Measurements from ENCODE around the gene DIRAS2.
"Not testable (repeated sequence)": the region's sequence is repeated elsewhere in the genome, so short reads cannot be mapped to it uniquely, and the experiment has no call there.

Gene DIRAS2, protein sequence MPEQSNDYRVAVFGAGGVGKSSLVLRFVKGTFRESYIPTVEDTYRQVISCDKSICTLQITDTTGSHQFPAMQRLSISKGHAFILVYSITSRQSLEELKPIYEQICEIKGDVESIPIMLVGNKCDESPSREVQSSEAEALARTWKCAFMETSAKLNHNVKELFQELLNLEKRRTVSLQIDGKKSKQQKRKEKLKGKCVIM

DNA sequence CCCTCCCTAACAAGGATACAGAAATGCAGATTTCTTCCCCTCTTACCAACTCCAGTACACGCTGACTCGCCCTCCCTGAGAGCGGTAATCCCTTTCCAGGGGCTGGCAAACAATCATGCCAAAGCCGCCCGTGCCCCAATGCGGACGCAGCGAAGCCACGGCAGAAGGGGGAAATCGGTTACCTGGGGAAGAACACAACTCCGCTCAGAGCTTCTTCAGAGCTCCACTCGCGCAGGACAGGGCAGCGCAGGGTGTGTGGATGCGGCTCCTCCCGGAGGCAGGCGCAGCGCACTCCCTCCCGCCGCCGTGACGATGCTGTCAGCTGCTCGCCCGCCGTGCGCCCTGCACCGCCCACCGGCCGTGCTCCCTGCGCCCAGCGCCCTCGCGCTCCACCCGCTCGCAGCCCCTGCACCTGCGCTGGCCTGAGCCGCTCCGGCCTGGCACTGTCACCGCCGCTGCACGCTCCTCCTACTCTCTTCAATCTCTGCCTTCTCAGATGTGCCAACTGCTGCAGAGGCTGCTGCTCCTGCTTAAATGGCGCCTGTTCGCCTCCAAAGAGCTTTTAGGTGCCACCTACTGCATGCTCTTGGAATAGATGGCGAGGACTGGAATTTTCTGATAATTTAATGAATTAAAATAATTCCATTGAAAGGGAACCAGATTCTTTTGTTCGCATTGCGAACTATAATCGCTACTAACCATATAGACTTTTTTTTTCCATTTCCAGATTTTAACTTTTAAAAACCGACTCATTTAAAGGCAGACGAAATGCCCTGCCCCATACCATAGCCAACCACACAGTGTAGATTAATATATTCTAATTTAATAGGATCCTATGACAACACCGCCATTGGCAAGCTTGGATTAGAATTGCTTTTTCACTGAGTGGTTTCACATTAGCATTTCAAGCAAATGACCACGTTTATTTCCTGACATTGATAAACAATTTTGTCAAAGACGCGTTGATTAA lies at the start of gene DIRAS2:
TSS of gene DIRAS2 (minus strand) at position 255 of the 970 bp plus-strand sequence. CDS start 28,997 bp downstream, outside the sequence.
- peak within 1 kb of the TSS; percentile 64 for H3K4me3 Mint-ChIP-seq
- peaks cover 37% of the 10 kb centered on the region for H3K27me3 Mint-ChIP-seq
- H3K4me1 Mint-ChIP-seq (ENCODE audit: low read depth) = peaks cover 10% of the 10 kb centered on the region
- no peak within 1 kb of the TSS for H3K27ac Mint-ChIP-seq
- H3K9me3 Mint-ChIP-seq (ENCODE audit: low read depth) = no peaks in the 10 kb centered on the region
- no peaks in the 10 kb centered on the region for H3K36me3 Mint-ChIP-seq

DNA sequence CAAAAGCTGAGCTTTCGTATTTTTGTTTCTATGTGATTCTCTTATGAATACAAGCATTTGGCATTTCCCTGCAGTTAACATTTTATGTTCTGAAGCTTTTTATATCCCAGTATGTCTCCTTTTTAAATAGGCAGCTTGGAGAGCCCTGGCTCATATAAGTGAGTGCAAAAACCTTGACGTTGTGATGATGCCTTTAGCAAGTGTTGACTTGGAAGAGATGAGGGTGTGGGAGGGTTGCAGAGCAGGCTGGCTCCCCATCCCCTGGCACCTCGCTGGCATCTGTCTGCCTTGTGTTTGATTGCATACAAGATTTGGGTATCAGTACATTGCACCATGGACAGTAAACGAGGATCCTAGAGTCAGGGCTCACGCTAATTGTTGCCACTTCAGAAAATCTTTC lies 42.1 kb upstream of the DIRAS2 start:
- H3K27ac Mint-ChIP-seq = no peak overlapping the region
- H3K4me3 Mint-ChIP-seq = no peak overlapping the region
- no peaks in the 10 kb centered on the region for H3K4me1 Mint-ChIP-seq (ENCODE audit: low read depth)
- no peaks in the 10 kb centered on the region for H3K36me3 Mint-ChIP-seq
- peaks cover 6% of the 10 kb centered on the region for H3K9me3 Mint-ChIP-seq (ENCODE audit: low read depth)
- peaks cover 7% of the 10 kb centered on the region for H3K27me3 Mint-ChIP-seq

DNA sequence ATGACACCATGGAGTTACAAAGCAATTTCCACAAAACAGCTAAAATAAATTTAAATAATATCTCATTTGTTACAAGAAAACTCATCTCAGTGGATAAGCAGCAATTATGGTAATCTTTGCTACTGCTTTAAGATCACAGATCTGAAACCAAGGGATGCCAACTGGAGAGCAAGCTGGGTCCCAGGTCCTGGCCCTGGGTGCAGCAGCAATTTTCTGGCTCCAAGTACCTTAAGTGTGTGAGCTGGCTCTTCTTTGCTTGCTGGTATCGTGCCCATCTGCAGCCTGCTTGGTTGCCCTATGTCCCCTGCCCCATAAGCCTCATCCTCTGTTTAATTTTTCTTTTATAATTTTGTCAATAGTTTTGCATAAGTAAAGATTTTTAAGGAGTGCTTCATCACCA lies 41.5 kb upstream of the DIRAS2 start:
- Mint-ChIP-seq H3K4me1 (ENCODE audit: low read depth) (no peaks in the 10 kb centered on the region), H3K36me3 (no peaks in the 10 kb centered on the region), H3K27me3 (peaks cover 7% of the 10 kb centered on the region), H3K4me3 (no peak overlapping the region), H3K27ac (no peak overlapping the region), H3K9me3 (ENCODE audit: low read depth) (peaks cover 6% of the 10 kb centered on the region)

DNA sequence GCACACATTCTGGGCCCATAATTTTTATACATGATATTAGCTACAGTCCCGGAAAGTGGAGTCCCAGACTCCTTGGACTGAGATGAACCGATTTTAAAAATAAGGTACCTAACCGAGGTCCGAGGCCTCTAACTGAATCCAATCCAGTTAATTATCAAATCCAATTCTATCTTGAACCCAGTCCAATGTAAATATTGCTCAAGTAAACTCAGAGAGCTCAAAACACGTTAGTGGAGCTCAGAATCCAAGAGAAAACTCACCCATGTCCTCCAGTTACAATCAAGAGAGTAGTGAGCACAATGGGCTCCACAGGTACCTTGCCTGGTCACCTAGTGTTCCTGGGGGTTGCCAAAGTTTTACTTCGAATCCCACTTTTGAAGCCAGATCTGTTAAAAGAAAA lies 37.9 kb upstream of the DIRAS2 start:
- no peak overlapping the region for H3K4me3 Mint-ChIP-seq
- peaks cover 5% of the 10 kb centered on the region for H3K27me3 Mint-ChIP-seq
- peak overlapping the region; percentile 22 for H3K27ac Mint-ChIP-seq
- H3K9me3 Mint-ChIP-seq (ENCODE audit: low read depth) = no peaks in the 10 kb centered on the region
- no peaks in the 10 kb centered on the region for H3K36me3 Mint-ChIP-seq
- no peaks in the 10 kb centered on the region for H3K4me1 Mint-ChIP-seq (ENCODE audit: low read depth)

DNA sequence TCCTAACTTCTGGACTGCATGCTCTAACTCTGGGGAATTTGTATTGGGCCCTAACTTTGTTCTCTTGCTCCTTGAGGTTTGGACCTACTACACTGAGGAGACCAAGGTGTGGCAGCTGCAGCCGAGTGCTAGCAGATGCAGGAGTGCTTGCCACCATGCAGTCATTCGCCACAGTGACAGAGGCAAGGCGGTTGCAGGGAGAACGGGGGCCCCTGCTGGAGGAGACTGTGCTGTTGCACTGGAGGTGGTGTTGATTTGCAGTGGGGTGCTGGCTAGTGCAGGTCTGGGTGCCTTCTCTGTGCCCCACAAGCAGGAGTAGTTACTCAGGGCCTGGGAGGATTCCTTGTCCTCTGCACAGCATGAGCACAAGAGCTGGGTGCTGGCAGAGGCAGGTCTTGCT lies 22.4 kb upstream of the DIRAS2 start:
- no peaks in the 10 kb centered on the region for H3K36me3 Mint-ChIP-seq
- H3K27ac Mint-ChIP-seq = no peak overlapping the region
- H3K4me3 Mint-ChIP-seq = no peak overlapping the region
- peaks cover 22% of the 10 kb centered on the region for H3K27me3 Mint-ChIP-seq
- H3K9me3 Mint-ChIP-seq (ENCODE audit: low read depth) = peaks cover 5% of the 10 kb centered on the region
- no peaks in the 10 kb centered on the region for H3K4me1 Mint-ChIP-seq (ENCODE audit: low read depth)

DNA sequence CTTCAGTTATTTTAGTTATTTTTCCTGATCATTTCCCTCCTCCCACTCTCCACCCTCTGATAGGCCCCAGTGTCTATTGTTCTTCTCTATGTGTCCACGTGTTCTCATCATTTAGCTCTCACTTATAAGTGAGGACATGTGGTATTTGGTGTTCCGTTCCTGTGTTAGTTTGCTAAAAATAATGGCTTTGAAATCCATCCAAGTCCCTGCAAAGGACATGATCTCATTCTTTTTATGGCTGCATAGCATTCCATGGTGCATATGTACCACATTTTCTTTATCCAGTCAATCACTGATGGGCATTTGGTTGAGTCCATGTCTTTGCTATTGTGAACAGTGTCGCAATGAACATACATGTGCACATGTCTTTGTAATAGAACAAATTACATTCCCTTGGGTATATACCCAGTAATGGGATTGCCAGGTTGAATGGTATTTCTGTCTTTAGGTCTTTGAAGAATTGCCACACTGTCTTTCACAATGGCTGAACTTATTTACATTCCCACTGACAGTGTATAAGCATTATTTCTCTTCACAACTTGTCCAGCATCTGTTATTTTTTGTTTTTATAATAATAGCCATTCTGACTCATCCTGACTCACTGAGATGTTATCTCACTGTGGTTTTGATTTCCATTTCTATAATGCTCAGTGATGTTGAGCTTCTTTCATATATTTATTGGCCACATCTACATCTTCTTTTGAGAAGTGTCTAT lies 17.2 kb upstream of the DIRAS2 start:
- H3K36me3 Mint-ChIP-seq = no peaks in the 10 kb centered on the region
- H3K27me3 Mint-ChIP-seq = peaks cover 16% of the 10 kb centered on the region
- H3K4me3 Mint-ChIP-seq = no peak overlapping the region
- H3K27ac Mint-ChIP-seq = no peak overlapping the region
- H3K9me3 Mint-ChIP-seq (ENCODE audit: low read depth) = peaks cover 8% of the 10 kb centered on the region
- H3K4me1 Mint-ChIP-seq (ENCODE audit: low read depth) = no peaks in the 10 kb centered on the region

DNA sequence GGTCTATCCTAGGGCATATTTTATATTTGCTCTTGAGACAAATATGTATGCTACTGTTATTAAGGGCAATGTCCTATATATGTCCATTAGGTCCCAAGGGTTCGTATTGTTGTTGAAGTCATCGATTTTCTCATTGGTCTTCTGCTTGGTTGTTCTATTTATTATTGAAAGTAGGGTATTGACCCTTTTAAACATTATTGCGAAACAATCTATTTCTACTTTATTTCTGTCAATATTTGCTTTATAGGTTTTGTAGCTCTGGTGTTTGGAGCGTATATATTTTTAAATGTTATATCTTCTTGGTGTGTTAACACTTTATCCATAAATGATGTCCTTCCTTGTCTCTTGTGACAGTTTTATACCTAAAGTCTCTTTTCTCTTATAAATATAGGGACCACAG lies 16.2 kb upstream of the DIRAS2 start:
- peaks cover 3% of the 10 kb centered on the region for H3K9me3 Mint-ChIP-seq (ENCODE audit: low read depth)
- no peak overlapping the region for H3K27ac Mint-ChIP-seq
- H3K4me3 Mint-ChIP-seq = no peak overlapping the region

DNA sequence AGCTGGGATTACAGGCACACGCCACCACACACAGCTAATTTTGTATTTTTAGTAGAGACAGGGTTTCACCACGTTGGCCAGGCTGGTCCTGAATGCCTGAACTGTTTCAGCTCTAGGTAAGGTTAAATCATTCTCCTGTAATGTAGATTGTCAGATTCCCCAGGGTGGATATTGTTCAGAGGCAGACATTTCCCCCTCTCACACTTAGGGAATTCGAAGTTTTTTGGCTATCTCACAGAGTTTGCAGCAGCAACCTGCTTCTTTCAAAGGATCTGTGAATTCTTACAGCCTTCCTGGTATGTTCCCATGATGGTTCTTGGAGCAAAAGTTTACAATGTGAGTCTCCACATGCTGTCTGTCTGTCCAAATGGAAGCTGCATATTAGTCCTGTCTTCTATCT lies 15.6 kb upstream of the DIRAS2 start:
- Mint-ChIP-seq H3K36me3 (no peaks in the 10 kb centered on the region), H3K9me3 (ENCODE audit: low read depth) (peaks cover 3% of the 10 kb centered on the region), H3K27me3 (peaks cover 11% of the 10 kb centered on the region), H3K4me1 (ENCODE audit: low read depth) (no peaks in the 10 kb centered on the region), H3K4me3 (no peak overlapping the region), H3K27ac (no peak overlapping the region)

More for the DNA sequence above, 16.2 kb upstream of the DIRAS2 start:
- Mint-ChIP-seq H3K27me3 (peaks cover 13% of the 10 kb centered on the region), H3K36me3 (no peaks in the 10 kb centered on the region), H3K4me1 (ENCODE audit: low read depth) (no peaks in the 10 kb centered on the region)

DNA sequence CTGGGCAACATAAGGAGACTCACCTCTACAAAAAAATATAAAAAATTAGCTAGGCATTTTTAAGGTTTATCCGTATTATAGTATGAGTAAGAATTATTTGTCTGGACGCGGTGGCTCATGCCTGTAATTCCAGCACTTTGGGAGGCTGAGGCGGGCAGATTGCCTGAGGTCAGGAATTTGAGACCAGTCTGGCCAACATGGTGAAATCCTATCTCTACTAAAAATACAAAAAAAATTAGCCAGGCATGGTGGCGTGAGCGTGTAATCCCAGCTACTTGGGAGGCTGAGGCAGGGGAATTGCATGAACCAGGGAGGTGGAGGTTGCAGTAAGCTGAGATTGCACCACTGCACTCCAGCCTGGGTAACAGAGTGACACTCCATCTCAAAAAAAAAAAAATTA lies 14.3 kb upstream of the DIRAS2 start:
- not testable (repeated sequence) for H3K27ac Mint-ChIP-seq; H3K27me3 Mint-ChIP-seq; H3K4me1 Mint-ChIP-seq (ENCODE audit: low read depth); H3K36me3 Mint-ChIP-seq; H3K4me3 Mint-ChIP-seq; H3K9me3 Mint-ChIP-seq (ENCODE audit: low read depth)

DNA sequence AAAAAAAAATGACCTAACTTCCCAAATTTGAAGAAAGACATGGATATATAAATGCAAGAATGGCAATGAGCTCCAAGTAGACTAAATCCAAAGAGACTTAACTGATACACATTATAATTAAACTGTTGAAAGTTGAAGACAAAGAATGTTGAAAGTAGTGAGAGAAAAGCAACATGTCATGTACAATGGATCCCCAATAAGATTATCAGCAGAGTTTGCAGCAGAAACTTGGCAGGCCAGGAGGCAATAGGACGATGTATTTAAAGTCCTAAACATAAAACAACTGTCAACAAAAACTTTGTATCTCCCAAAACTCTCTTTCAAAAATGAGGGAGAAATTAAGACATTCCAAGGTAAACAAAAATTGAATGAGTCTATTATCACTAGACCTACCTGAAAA lies 8.6 kb upstream of the DIRAS2 start:
- H3K27me3 Mint-ChIP-seq = peaks cover 10% of the 10 kb centered on the region
- H3K9me3 Mint-ChIP-seq (ENCODE audit: low read depth) = peaks cover 9% of the 10 kb centered on the region
- no peaks in the 10 kb centered on the region for H3K4me1 Mint-ChIP-seq (ENCODE audit: low read depth)
- H3K36me3 Mint-ChIP-seq = no peaks in the 10 kb centered on the region
- H3K4me3 Mint-ChIP-seq = no peak overlapping the region
- no peak overlapping the region for H3K27ac Mint-ChIP-seq

DNA sequence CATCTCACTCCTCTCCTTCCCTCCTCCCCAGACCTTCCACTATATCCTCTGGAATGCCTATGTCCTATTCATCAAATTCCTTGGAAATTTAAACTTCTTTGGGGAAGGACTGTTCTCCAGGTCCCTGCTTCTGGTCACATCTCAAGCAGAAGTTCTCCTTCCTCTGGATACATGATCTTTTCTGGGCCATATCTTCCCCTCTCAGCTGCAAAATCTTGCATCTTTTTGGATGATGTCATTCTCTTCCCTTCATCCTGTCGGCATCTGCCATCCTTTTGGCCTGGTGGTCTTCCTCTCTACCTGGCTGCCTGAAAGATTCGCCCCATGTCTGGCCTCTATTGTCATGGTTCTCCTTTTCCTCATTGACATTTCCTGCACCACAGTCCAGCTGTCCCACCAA lies 5.2 kb upstream of the DIRAS2 start:
- H3K27ac Mint-ChIP-seq = no peak overlapping the region
- no peaks in the 10 kb centered on the region for H3K36me3 Mint-ChIP-seq
- H3K27me3 Mint-ChIP-seq = peaks cover 26% of the 10 kb centered on the region
- no peak overlapping the region for H3K4me3 Mint-ChIP-seq
- H3K4me1 Mint-ChIP-seq (ENCODE audit: low read depth) = peaks cover 2% of the 10 kb centered on the region
- peaks cover 7% of the 10 kb centered on the region for H3K9me3 Mint-ChIP-seq (ENCODE audit: low read depth)

DNA sequence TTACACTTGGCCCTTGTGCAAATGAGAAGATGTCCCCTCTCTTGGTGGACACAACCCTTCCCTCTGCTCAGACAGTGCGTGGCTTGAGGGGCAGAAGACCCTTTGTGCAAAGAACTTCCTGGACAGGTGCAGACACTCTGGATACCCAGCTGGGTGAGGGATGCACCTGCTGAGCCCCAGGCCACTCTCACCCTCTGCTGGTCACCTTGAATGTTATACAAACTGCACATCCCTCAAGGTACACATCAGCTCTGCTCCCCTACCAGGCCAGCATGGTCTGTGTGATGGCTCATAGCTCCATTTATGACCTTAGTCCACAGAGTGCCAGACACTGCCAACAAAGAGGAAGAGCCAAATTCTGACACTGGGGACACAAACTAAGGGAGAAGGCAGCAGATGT lies 3.1 kb upstream of the DIRAS2 start:
- Mint-ChIP-seq H3K4me1 (ENCODE audit: low read depth) (peaks cover 10% of the 10 kb centered on the region), H3K27me3 (peaks cover 38% of the 10 kb centered on the region), H3K27ac (no peak overlapping the region), H3K9me3 (ENCODE audit: low read depth) (peaks cover under 1% of the 10 kb centered on the region), H3K36me3 (no peaks in the 10 kb centered on the region), H3K4me3 (no peak overlapping the region)

DNA sequence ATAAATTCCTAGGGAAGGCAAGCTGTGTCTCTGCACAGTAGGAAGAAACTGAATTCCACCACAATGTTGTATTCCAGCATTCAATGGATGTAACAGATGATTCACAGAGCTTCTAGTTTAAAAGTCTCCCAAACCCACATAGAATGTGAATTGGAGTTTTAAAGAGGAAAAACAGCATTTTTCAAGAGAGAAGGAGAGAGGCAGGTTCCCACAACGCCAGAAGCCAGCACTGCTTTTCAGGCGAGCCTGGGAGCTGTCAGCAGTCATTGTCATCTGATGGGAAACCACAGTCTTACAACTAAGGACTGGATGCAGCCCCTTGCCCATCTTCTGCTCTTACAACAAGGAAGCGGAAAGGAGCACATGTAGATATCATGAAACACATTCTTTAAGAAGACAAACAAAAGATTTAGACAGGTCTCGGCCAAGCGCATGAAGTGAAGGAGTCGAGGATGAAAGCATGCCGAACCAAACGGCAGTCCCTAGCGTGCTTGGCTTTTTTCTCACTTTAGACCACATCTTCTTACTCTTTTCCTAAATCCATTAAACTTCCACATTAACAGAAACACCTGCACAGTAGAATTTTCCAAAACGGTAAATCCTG lies 638 bp downstream of the DIRAS2 start:
- Mint-ChIP-seq H3K4me1 (ENCODE audit: low read depth) (peaks cover 10% of the 10 kb centered on the region), H3K36me3 (no peaks in the 10 kb centered on the region), H3K9me3 (ENCODE audit: low read depth) (no peaks in the 10 kb centered on the region), H3K27me3 (peaks cover 33% of the 10 kb centered on the region), H3K4me3 (peak overlapping the region; percentile 49), H3K27ac (no peak overlapping the region)

DNA sequence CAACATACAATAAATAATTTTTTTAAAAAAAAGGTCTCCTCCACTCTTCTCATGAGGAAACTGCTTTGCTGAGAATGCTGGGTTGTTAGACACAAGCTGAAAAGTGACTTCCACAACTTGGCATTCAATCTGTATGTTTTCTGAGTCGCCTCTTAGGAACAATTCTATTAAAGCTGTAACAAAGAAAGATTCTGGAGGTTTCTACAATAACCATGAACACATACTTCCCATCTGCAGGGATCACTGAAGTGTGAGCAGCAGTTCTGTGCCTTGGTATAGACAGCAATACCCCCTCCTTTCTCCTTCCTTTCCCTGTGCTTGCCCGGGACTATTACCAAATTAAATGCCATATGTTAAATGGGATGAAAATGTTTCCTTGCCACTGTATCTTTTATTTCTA lies 1.5 kb downstream of the DIRAS2 start:
- Mint-ChIP-seq H3K4me3 (no peak overlapping the region), H3K4me1 (ENCODE audit: low read depth) (peaks cover 10% of the 10 kb centered on the region), H3K9me3 (ENCODE audit: low read depth) (no peaks in the 10 kb centered on the region), H3K27me3 (peaks cover 30% of the 10 kb centered on the region), H3K27ac (no peak overlapping the region), H3K36me3 (no peaks in the 10 kb centered on the region)

DNA sequence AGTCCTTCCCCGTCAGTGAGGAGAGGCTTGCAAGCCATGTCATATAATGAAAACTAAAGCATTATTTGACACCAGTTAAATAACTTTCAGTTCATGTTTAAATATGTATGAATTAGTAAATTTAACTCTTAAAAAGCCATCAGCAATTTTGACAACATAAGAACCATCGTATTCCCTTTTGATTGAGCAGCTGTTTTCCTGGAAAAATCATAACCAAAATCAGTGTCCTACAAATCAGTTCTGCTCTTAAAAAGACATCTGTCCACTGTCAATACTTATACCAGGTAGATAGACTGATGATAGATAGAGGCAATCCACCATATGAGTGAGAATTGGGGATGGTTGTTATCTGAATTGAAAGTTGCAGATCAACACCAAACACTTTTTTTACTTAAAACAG lies 2.3 kb downstream of the DIRAS2 start:
- H3K4me3 Mint-ChIP-seq = no peak overlapping the region
- H3K9me3 Mint-ChIP-seq (ENCODE audit: low read depth) = no peaks in the 10 kb centered on the region
- H3K4me1 Mint-ChIP-seq (ENCODE audit: low read depth) = peaks cover 10% of the 10 kb centered on the region
- H3K27me3 Mint-ChIP-seq = peaks cover 25% of the 10 kb centered on the region
- H3K27ac Mint-ChIP-seq = no peak overlapping the region
- no peaks in the 10 kb centered on the region for H3K36me3 Mint-ChIP-seq

Data from activated naive CD8-positive, alpha-beta T cell (primary cell).